ENCODE data around the gene ABCB7.
"Not testable (repeated sequence)": the region's sequence is repeated elsewhere in the genome, so short reads cannot be mapped to it uniquely, and the experiment has no call there.

ABCB7 gene

GRCh38 chrX:75151827-75152592, 4.1 kb downstream of the ABCB7 start:
- peaks cover 15% of the 10 kb centered on the region for H3K79me2 ChIP-seq (ENCODE audit: control insufficient read depth, insufficient read depth, low read length, unreplicated experiment)
- peaks cover 3% of the 10 kb centered on the region for H3K4me1 ChIP-seq (ENCODE audit: control insufficient read depth, insufficient read depth, low read length, unreplicated experiment)
- H3K27me3 ChIP-seq (ENCODE audit: insufficient read depth, low read length), result no peaks in the 10 kb centered on the region
- no peak overlapping the region for H2AFZ ChIP-seq (ENCODE audit: low read length, unreplicated experiment)
- H3K27ac ChIP-seq (ENCODE audit: low read depth, low read length), result no peak overlapping the region
- no peak overlapping the region for H3K4me3 ChIP-seq (ENCODE audit: low read depth, low read length)
- H3K36me3 ChIP-seq (ENCODE audit: insufficient read depth, low read length), result no peaks in the 10 kb centered on the region

DNA sequence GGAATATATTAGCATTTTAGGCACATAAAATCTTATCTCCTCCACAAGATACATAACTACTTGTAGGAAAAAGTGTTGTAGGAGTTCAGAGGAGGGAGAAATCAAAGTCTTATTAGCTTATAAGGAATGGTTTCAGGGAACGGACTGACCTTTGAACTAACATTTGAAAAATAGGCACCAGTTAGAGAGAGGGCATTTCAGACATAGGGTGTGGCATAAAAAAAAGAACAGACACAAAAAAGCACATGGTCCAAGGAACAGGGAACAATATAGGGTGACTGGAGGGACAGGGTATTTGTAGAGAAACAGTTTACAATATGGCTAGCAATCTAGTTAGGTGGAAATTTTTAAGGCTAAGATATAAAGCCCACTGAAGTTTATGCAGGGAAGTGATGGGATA, 6.4 kb downstream of the ABCB7 start:
- Histone ChIP-seq H3K36me3 (ENCODE audit: insufficient read depth, low read length) (no peaks in the 10 kb centered on the region), H3K27me3 (ENCODE audit: insufficient read depth, low read length) (no peaks in the 10 kb centered on the region), H3K79me2 (ENCODE audit: control insufficient read depth, insufficient read depth, low read length, unreplicated experiment) (peaks cover 14% of the 10 kb centered on the region), H3K4me1 (ENCODE audit: control insufficient read depth, insufficient read depth, low read length, unreplicated experiment) (peaks cover 3% of the 10 kb centered on the region), H3K27ac (ENCODE audit: low read depth, low read length) (no peak overlapping the region), H2AFZ (ENCODE audit: low read length, unreplicated experiment) (no peak overlapping the region), H3K4me3 (ENCODE audit: low read depth, low read length) (no peak overlapping the region)

- H3K79me2 ChIP-seq (ENCODE audit: control insufficient read depth, insufficient read depth, low read length, unreplicated experiment), result peaks cover 25% of the 10 kb centered on the region
- no peaks in the 10 kb centered on the region for H3K4me1 ChIP-seq (ENCODE audit: control insufficient read depth, insufficient read depth, low read length, unreplicated experiment)
- no peaks in the 10 kb centered on the region for H3K36me3 ChIP-seq (ENCODE audit: insufficient read depth, low read length)
- H3K27ac ChIP-seq (ENCODE audit: low read depth, low read length), result no peak overlapping the region
- H3K4me3 ChIP-seq (ENCODE audit: low read depth, low read length), result no peak overlapping the region
- H2AFZ ChIP-seq (ENCODE audit: low read length, unreplicated experiment), result no peak overlapping the region
- no peaks in the 10 kb centered on the region for H3K27me3 ChIP-seq (ENCODE audit: insufficient read depth, low read length)
These were observed 23.4 kb downstream of the ABCB7 start for GRCh38 chrX:75132672-75133071.

- no peaks in the 10 kb centered on the region for H3K27me3 ChIP-seq (ENCODE audit: insufficient read depth, low read length)
- H3K36me3 ChIP-seq (ENCODE audit: insufficient read depth, low read length), result no peaks in the 10 kb centered on the region
- H2AFZ ChIP-seq (ENCODE audit: low read length, unreplicated experiment), result no peak overlapping the region
- no peaks in the 10 kb centered on the region for H3K4me1 ChIP-seq (ENCODE audit: control insufficient read depth, insufficient read depth, low read length, unreplicated experiment)
- H3K79me2 ChIP-seq (ENCODE audit: control insufficient read depth, insufficient read depth, low read length, unreplicated experiment), result peaks cover 25% of the 10 kb centered on the region
- H3K27ac ChIP-seq (ENCODE audit: low read depth, low read length), result no peak overlapping the region
- no peak overlapping the region for H3K4me3 ChIP-seq (ENCODE audit: low read depth, low read length)
These were observed 24.0 kb downstream of the ABCB7 start for GRCh38 chrX:75131973-75132627.

DNA sequence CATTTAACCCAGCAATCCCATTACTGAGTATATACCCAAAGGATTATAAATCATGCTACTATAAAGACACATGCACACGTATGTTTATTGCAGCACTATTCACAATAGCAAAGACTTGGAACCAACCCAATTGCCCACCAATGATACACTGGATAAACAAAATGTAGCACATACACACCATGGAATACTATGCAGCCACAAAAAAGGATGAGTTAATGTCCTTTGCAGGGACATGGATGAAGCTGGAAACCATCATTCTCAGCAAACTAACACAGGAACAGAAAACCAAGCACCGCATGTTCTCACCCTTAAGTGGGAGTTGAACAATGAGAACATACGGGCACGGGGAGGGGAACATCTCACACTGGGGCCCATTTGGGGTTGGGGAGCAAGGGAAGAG, 27.0 kb downstream of the ABCB7 start:
- not testable (repeated sequence) for H3K4me1 ChIP-seq (ENCODE audit: control insufficient read depth, insufficient read depth, low read length, unreplicated experiment); H3K4me3 ChIP-seq (ENCODE audit: low read depth, low read length); H3K36me3 ChIP-seq (ENCODE audit: insufficient read depth, low read length); H3K27me3 ChIP-seq (ENCODE audit: insufficient read depth, low read length); H2AFZ ChIP-seq (ENCODE audit: low read length, unreplicated experiment); H3K27ac ChIP-seq (ENCODE audit: low read depth, low read length)
- peaks cover 20% of the 10 kb centered on the region for H3K79me2 ChIP-seq (ENCODE audit: control insufficient read depth, insufficient read depth, low read length, unreplicated experiment)

- Histone ChIP-seq H3K79me2 (ENCODE audit: control insufficient read depth, insufficient read depth, low read length, unreplicated experiment) (no peaks in the 10 kb centered on the region), H3K4me3 (ENCODE audit: low read depth, low read length) (no peak overlapping the region), H2AFZ (ENCODE audit: low read length, unreplicated experiment) (no peak overlapping the region), H3K4me1 (ENCODE audit: control insufficient read depth, insufficient read depth, low read length, unreplicated experiment) (no peaks in the 10 kb centered on the region), H3K27ac (ENCODE audit: low read depth, low read length) (no peak overlapping the region), H3K27me3 (ENCODE audit: insufficient read depth, low read length) (no peaks in the 10 kb centered on the region), H3K36me3 (ENCODE audit: insufficient read depth, low read length) (no peaks in the 10 kb centered on the region)
These were observed 37.8 kb downstream of the ABCB7 start for GRCh38 chrX:75118296-75118695.

GRCh38 chrX:75115707-75116413, 40.2 kb downstream of the ABCB7 start:
- H3K4me1 ChIP-seq (ENCODE audit: control insufficient read depth, insufficient read depth, low read length, unreplicated experiment), result no peaks in the 10 kb centered on the region

GRCh38 chrX:75114638-75115037, 41.4 kb downstream of the ABCB7 start:
- no peak overlapping the region for H2AFZ ChIP-seq (ENCODE audit: low read length, unreplicated experiment)
- no peak overlapping the region for H3K4me3 ChIP-seq (ENCODE audit: low read depth, low read length)
- H3K4me1 ChIP-seq (ENCODE audit: control insufficient read depth, insufficient read depth, low read length, unreplicated experiment), result no peaks in the 10 kb centered on the region
- H3K36me3 ChIP-seq (ENCODE audit: insufficient read depth, low read length), result no peaks in the 10 kb centered on the region
- H3K27ac ChIP-seq (ENCODE audit: low read depth, low read length), result no peak overlapping the region
- H3K27me3 ChIP-seq (ENCODE audit: insufficient read depth, low read length), result no peaks in the 10 kb centered on the region
- no peaks in the 10 kb centered on the region for H3K79me2 ChIP-seq (ENCODE audit: control insufficient read depth, insufficient read depth, low read length, unreplicated experiment)

More at GRCh38 chrX:75115707-75116413, 40.2 kb downstream of the ABCB7 start:
- Histone ChIP-seq H3K36me3 (ENCODE audit: insufficient read depth, low read length) (no peaks in the 10 kb centered on the region), H3K27ac (ENCODE audit: low read depth, low read length) (no peak overlapping the region), H3K4me3 (ENCODE audit: low read depth, low read length) (no peak overlapping the region), H3K79me2 (ENCODE audit: control insufficient read depth, insufficient read depth, low read length, unreplicated experiment) (no peaks in the 10 kb centered on the region), H2AFZ (ENCODE audit: low read length, unreplicated experiment) (no peak overlapping the region), H3K27me3 (ENCODE audit: insufficient read depth, low read length) (no peaks in the 10 kb centered on the region)

DNA sequence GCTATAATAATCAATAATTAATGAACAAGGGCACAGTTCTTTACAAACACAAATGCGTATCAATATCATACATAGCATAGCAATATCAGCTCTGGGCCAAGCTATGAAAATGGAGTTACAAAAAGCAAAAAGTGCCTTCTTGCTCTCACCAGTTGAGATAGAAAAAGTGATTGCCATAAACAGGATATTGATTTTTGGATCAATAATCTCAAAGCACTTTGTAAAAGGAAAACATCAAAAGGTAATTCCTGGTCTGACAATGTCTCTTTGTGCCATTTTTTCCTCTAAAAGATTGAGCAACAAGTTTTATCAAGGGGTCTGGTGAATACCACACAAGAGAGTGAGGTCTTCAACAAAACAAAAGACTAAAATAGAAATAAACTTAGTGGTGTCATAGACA, 42.4 kb downstream of the ABCB7 start:
- Histone ChIP-seq H3K36me3 (ENCODE audit: insufficient read depth, low read length) (no peaks in the 10 kb centered on the region), H3K79me2 (ENCODE audit: control insufficient read depth, insufficient read depth, low read length, unreplicated experiment) (no peaks in the 10 kb centered on the region), H2AFZ (ENCODE audit: low read length, unreplicated experiment) (no peak overlapping the region), H3K27me3 (ENCODE audit: insufficient read depth, low read length) (no peaks in the 10 kb centered on the region), H3K4me1 (ENCODE audit: control insufficient read depth, insufficient read depth, low read length, unreplicated experiment) (no peaks in the 10 kb centered on the region), H3K4me3 (ENCODE audit: low read depth, low read length) (no peak overlapping the region), H3K27ac (ENCODE audit: low read depth, low read length) (no peak overlapping the region)

DNA sequence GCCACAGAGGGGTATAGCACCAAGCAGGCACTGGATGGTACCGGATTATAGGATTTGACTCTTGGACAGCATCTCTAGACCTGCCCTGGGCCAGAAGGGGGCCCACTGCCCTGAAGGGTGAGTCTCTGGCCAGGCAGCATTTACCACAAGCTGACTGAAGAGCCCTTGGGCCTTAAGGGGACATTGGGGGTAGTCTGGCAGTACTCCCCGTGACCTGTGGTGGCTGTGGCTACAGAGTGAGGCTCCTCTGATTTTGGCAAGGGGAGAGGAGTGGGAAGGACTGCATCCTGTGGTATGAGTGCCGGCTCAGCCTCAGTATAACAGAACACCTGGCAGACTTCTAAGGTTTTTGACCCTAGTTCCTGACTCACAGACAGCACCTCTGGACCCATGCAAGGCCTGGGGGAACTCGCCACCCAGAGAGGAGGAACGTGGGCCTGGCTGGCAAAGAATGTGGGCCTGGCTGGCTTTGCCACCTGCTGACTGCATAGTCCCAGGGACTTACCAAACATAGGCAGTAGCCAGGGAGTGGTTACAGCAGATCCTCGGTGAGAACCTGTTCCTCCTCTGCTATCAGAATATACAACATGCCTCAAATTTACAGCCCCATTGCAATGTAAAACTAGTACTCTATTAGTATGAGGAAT, 48.1 kb downstream of the ABCB7 start:
- Histone ChIP-seq H3K27me3 (ENCODE audit: insufficient read depth, low read length) (no peaks in the 10 kb centered on the region), H2AFZ (ENCODE audit: low read length, unreplicated experiment) (no peak overlapping the region), H3K79me2 (ENCODE audit: control insufficient read depth, insufficient read depth, low read length, unreplicated experiment) (no peaks in the 10 kb centered on the region), H3K27ac (ENCODE audit: low read depth, low read length) (no peak overlapping the region), H3K4me1 (ENCODE audit: control insufficient read depth, insufficient read depth, low read length, unreplicated experiment) (no peaks in the 10 kb centered on the region), H3K36me3 (ENCODE audit: insufficient read depth, low read length) (no peaks in the 10 kb centered on the region), H3K4me3 (ENCODE audit: low read depth, low read length) (no peak overlapping the region)
